Thymus (tissue), 11 donors: ENCODE measurements around the gene TAAR2. TPM values are rescaled to one million over a fixed set of nuclear protein-coding genes. Genes with fewer than 3 reads are reported as not detected.
"Not testable (repeated sequence)": the region's sequence is repeated elsewhere in the genome, so short reads cannot be mapped to it uniquely, and the experiment has no call there.

Experiments used
- DNase-seq, 9 donors: peaks; one replicate each; pipeline ENCODE4 v3.0.0-alpha.2; 2013; ENCODE audit warnings: low spot score in 9 of 9, low read depth in 6 of 9, missing footprints in 1 of 9
- H3K27ac ChIP-seq, 2 donors: one replicate each; pipeline ENCODE4 v1.5.1; 2013; ENCODE audit warnings: control low read depth in 1 of 2, low read depth in 1 of 2, low read length in 1 of 2, mild to moderate bottlenecking in 1 of 2, moderate library complexity in 1 of 2
- H3K27me3 ChIP-seq, 2 donors: one replicate each; pipeline ENCODE4 v1.5.1; 2013; ENCODE audit warnings: low read length in 1 of 2; ENCODE audit not compliant: control insufficient read depth in 2 of 2, insufficient read depth in 1 of 2
- H3K36me3 ChIP-seq, 2 donors: one replicate each; pipeline ENCODE4 v1.5.1; 2013; ENCODE audit warnings: low read length in 1 of 2, mild to moderate bottlenecking in 1 of 2, moderate library complexity in 1 of 2; ENCODE audit not compliant: control insufficient read depth in 2 of 2, insufficient read depth in 2 of 2
- H3K4me1 ChIP-seq, 2 donors: one replicate each; pipeline ENCODE4 v1.5.1; 2013; ENCODE audit warnings: low read length in 2 of 2; ENCODE audit not compliant: control insufficient read depth in 2 of 2, insufficient read depth in 2 of 2
- H3K4me3 ChIP-seq, 2 donors: one replicate each; pipeline ENCODE4 v1.5.1; 2013; ENCODE audit warnings: low read length in 2 of 2, control low read depth in 1 of 2, mild to moderate bottlenecking in 1 of 2
- H3K9me3 ChIP-seq, 2 donors: one replicate each; pipeline ENCODE4 v1.5.1; 2013; ENCODE audit warnings: low read length in 1 of 2, mild to moderate bottlenecking in 1 of 2; ENCODE audit not compliant: control insufficient read depth in 2 of 2, insufficient read depth in 1 of 2
- WGBS: extraction: QIAGEN DNeasy Blood & Tissue Kit; methylation state at CpG from one replicate; pipeline ENCODE4 v1.1.7; 2013; 5-methylcytosine and 5-hydroxymethylcytosine counted together
- polyA plus RNA-seq: library from polyadenylated mRNA; stranded (reverse); fragments of 200-250 nt; gene quantifications from one replicate; pipeline ENCODE4 v1.2.3, GENCODE V29; 2013
- total RNA-seq: library from RNA; stranded (reverse); fragments of 120-200 nt; gene quantifications from one replicate; pipeline ENCODE4 v1.2.4, GENCODE V29; 2013
- donor health status: healthy.

The TAAR2 gene
- total and polyA plus RNA-seq, 2 donors, result not detected

- WGBS, result 93% methylated on average over 6 of the region's 6 CpGs
- Histone ChIP-seq H3K27ac (no peak overlapping the region), H3K9me3 (no peaks in the 10 kb centered on the region), H3K4me3 (no peak overlapping the region), H3K4me1 (no peaks in the 10 kb centered on the region), H3K36me3 (no peaks in the 10 kb centered on the region), H3K27me3 (no peaks in the 10 kb centered on the region)
- DNase-seq, result no peak
Measured at GRCh38 chr6:132623106-132623845, 799 bp downstream of the TAAR2 start.

- Histone ChIP-seq H3K27me3 (no peaks in the 10 kb centered on the region), H3K4me3 (no peak overlapping the region), H3K36me3 (no peaks in the 10 kb centered on the region), H3K9me3 (no peaks in the 10 kb centered on the region), H3K27ac (no peak overlapping the region), H3K4me1 (no peaks in the 10 kb centered on the region)
- 59% methylated on average over 1 of the region's 1 CpG for WGBS
- no peak for DNase-seq
Measured at GRCh38 chr6:132616677-132617076, 7.4 kb downstream of the TAAR2 start.

GRCh38 chr6:132614554-132614953, 9.5 kb downstream of the TAAR2 start:
- no peaks in the 10 kb centered on the region for H3K4me1 ChIP-seq
- H3K9me3 ChIP-seq, result no peaks in the 10 kb centered on the region
- no peak for DNase-seq
- H3K36me3 ChIP-seq, result no peaks in the 10 kb centered on the region
- H3K4me3 ChIP-seq, result no peak overlapping the region
- H3K27ac ChIP-seq, result no peak overlapping the region
- 80% methylated on average over 6 of the region's 7 CpGs for WGBS
- H3K27me3 ChIP-seq, result no peaks in the 10 kb centered on the region

- 72% methylated on average over 4 of the region's 4 CpGs for WGBS
- Histone ChIP-seq H3K4me1 (no peaks in the 10 kb centered on the region), H3K9me3 (no peaks in the 10 kb centered on the region), H3K27me3 (no peaks in the 10 kb centered on the region), H3K36me3 (no peaks in the 10 kb centered on the region), H3K4me3 (no peak overlapping the region), H3K27ac (no peak overlapping the region)
- DNase-seq, result no peak
Measured at GRCh38 chr6:132612449-132613108, 11.5 kb downstream of the TAAR2 start.

GRCh38 chr6:132611616-132612015, 12.5 kb downstream of the TAAR2 start:
- 97% methylated on average over 2 of the region's 2 CpGs for WGBS
- no peak overlapping the region for H3K4me3 ChIP-seq
- H3K9me3 ChIP-seq, result no peaks in the 10 kb centered on the region
- DNase-seq, result no peak
- H3K36me3 ChIP-seq, result no peaks in the 10 kb centered on the region
- H3K27me3 ChIP-seq, result no peaks in the 10 kb centered on the region
- H3K27ac ChIP-seq, result no peak overlapping the region
- no peaks in the 10 kb centered on the region for H3K4me1 ChIP-seq

GRCh38 chr6:132607544-132608233, 16.4 kb downstream of the TAAR2 start:
- Histone ChIP-seq H3K9me3 (no peaks in the 10 kb centered on the region), H3K4me1 (no peaks in the 10 kb centered on the region), H3K4me3 (no peak overlapping the region), H3K27ac (no peak overlapping the region), H3K27me3 (no peaks in the 10 kb centered on the region), H3K36me3 (no peaks in the 10 kb centered on the region)
- DNase-seq, result no peak
- 94% methylated on average over 5 of the region's 5 CpGs for WGBS

- H3K27ac ChIP-seq, result no peak overlapping the region
- no peak for DNase-seq
- peaks cover 0 to 7% of the 10 kb centered on the region in 2 donors for H3K9me3 ChIP-seq
- no peaks in the 10 kb centered on the region for H3K36me3 ChIP-seq
- H3K4me1 ChIP-seq, result no peaks in the 10 kb centered on the region
- WGBS, result 91% methylated on average over 8 of the region's 8 CpGs
- H3K27me3 ChIP-seq, result no peaks in the 10 kb centered on the region
- H3K4me3 ChIP-seq, result no peak overlapping the region
Measured at GRCh38 chr6:132604635-132605152, 19.4 kb downstream of the TAAR2 start.

- H3K27me3 ChIP-seq, H3K4me1 ChIP-seq, H3K9me3 ChIP-seq, H3K27ac ChIP-seq, DNase-seq, H3K4me3 ChIP-seq, H3K36me3 ChIP-seq: not testable (repeated sequence)
Measured at GRCh38 chr6:132600900-132601299, 23.2 kb downstream of the TAAR2 start.

- peaks cover 0 to 7% of the 10 kb centered on the region in 2 donors for H3K9me3 ChIP-seq
- WGBS, result 78% methylated on average over 3 of the region's 3 CpGs
- H3K4me3 ChIP-seq, result no peak overlapping the region
- DNase-seq, result no peak
- no peaks in the 10 kb centered on the region for H3K4me1 ChIP-seq
- no peaks in the 10 kb centered on the region for H3K36me3 ChIP-seq
- H3K27me3 ChIP-seq, result no peaks in the 10 kb centered on the region
- H3K27ac ChIP-seq, result no peak overlapping the region
Measured at GRCh38 chr6:132598473-132598872, 25.6 kb downstream of the TAAR2 start.
